Adipocyte (in vitro differentiated cells): Measurements from ENCODE around the gene DNAAF5.
A peak's percentile ranks its signal among the peaks of the same experiment; 100 is the strongest.
"Not testable (repeated sequence)": the region's sequence is repeated elsewhere in the genome, so short reads cannot be mapped to it uniquely, and the experiment has no call there.

Experiments
- DNase-seq: peaks from one replicate; pipeline ENCODE4 v3.0.0-alpha.2; 2015; ENCODE audit warnings: low read depth
- H3K27me3 ChIP-seq: replicated peaks from 2 replicates; pipeline ENCODE4 v1.7.0; 2013; ENCODE audit warnings: mild to moderate bottlenecking, low read length, moderate library complexity; ENCODE audit not compliant: control insufficient read depth, insufficient read depth
- H3K36me3 ChIP-seq: 2 replicates; pipeline ENCODE4 v1.7.0; 2013; ENCODE audit warnings: low read length, mild to moderate bottlenecking, moderate library complexity; ENCODE audit not compliant: control insufficient read depth, insufficient read depth, severe bottlenecking
- H3K4me1 ChIP-seq: 2 replicates; pipeline ENCODE4 v1.7.0; 2013; ENCODE audit warnings: mild to moderate bottlenecking, low read length, moderate library complexity; ENCODE audit not compliant: control insufficient read depth, insufficient read depth
- H3K4me3 ChIP-seq: 2 replicates; pipeline ENCODE4 v1.7.0; 2013; ENCODE audit warnings: mild to moderate bottlenecking, low read length, moderate library complexity
- H3K9ac ChIP-seq: 2 replicates; pipeline ENCODE4 v1.7.0; 2013; ENCODE audit warnings: mild to moderate bottlenecking, low read length, moderate library complexity
- H3K9me3 ChIP-seq: 2 replicates; pipeline ENCODE4 v1.7.0; 2013; ENCODE audit warnings: mild to moderate bottlenecking, low read length, moderate library complexity; ENCODE audit not compliant: control insufficient read depth

Gene DNAAF5

GRCh38 chr7:796434-797169 is 70.1 kb downstream of the DNAAF5 start:
- H3K4me3 ChIP-seq, H3K27me3 ChIP-seq, DNase-seq, H3K9me3 ChIP-seq, H3K36me3 ChIP-seq, H3K9ac ChIP-seq, H3K4me1 ChIP-seq: not testable (repeated sequence)

DNA sequence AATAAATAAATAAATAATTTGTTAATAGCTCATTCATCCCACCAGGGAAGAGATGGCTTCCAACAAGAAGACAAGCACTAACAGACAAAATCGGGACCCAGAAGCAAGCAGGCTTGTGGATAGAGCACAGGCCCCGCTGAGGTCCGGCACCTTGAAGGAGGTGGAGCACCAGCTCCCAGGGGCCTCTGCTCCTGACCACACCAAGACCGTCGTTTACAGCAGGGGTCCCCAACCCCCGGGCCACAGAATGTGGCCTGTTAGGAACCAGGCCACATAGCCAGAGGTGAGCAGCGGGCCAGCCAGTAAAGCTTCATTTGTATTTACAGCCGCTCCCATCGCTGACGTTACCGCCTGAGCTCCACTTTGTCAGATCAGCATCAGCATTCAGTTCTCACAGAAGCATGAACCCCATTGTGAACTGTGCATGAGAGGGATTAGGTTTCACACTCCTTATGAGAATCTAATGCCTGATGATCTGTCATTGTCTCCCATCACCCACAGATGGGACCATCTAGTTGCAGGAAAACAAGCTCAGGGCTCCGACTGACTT is 72.5 kb downstream of the DNAAF5 start:
- H3K4me3 ChIP-seq, result no peak overlapping the region
- H3K27me3 ChIP-seq, result no peaks in the 10 kb centered on the region
- no peaks in the 10 kb centered on the region for H3K9me3 ChIP-seq
- H3K4me1 ChIP-seq, result peaks cover 3% of the 10 kb centered on the region
- no peak for DNase-seq
- H3K36me3 ChIP-seq, result no peaks in the 10 kb centered on the region
- H3K9ac ChIP-seq, result no peak overlapping the region

DNA sequence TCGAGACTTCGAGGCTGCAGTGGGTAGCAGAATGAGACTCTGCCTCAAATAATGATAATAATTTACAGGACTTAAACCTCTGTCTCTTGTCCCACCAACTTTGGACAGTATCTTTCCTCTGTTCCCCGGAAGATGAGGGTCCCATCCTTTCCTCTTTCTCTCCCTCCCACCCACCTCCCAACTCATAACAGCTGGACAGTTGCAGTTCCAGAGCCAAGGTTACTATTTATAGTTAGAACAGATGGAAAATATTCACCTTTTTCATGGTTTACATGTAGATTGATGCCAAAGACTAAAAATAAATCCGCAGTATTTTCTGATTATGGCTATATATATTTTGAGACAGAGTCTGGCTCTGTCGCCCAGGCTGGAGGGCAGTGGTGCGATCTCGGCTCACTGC is 74.2 kb downstream of the DNAAF5 start:
- no peaks in the 10 kb centered on the region for H3K9me3 ChIP-seq
- no peak for DNase-seq
- peaks cover 6% of the 10 kb centered on the region for H3K4me1 ChIP-seq
- no peak overlapping the region for H3K4me3 ChIP-seq
- no peaks in the 10 kb centered on the region for H3K27me3 ChIP-seq
- H3K36me3 ChIP-seq, result no peaks in the 10 kb centered on the region
- no peak overlapping the region for H3K9ac ChIP-seq

GRCh38 chr7:801351-801750 is 74.9 kb downstream of the DNAAF5 start:
- DNase-seq, H3K4me3 ChIP-seq, H3K36me3 ChIP-seq, H3K27me3 ChIP-seq, H3K9ac ChIP-seq, H3K9me3 ChIP-seq, H3K4me1 ChIP-seq: not testable (repeated sequence)

GRCh38 chr7:801940-802381 is 75.5 kb downstream of the DNAAF5 start:
- Histone ChIP-seq H3K36me3 (no peaks in the 10 kb centered on the region), H3K9me3 (no peaks in the 10 kb centered on the region), H3K4me1 (peaks cover 7% of the 10 kb centered on the region), H3K4me3 (no peak overlapping the region), H3K9ac (no peak overlapping the region), H3K27me3 (no peaks in the 10 kb centered on the region)
- no peak for DNase-seq

- H3K4me1 ChIP-seq, result peaks cover 7% of the 10 kb centered on the region
- no peak overlapping the region for H3K9ac ChIP-seq
- no peak overlapping the region for H3K4me3 ChIP-seq
- no peaks in the 10 kb centered on the region for H3K36me3 ChIP-seq
- DNase-seq, result no peak
- no peaks in the 10 kb centered on the region for H3K27me3 ChIP-seq
- H3K9me3 ChIP-seq, result no peaks in the 10 kb centered on the region
These were observed 76.2 kb downstream of the DNAAF5 start for GRCh38 chr7:802500-803242.

DNA sequence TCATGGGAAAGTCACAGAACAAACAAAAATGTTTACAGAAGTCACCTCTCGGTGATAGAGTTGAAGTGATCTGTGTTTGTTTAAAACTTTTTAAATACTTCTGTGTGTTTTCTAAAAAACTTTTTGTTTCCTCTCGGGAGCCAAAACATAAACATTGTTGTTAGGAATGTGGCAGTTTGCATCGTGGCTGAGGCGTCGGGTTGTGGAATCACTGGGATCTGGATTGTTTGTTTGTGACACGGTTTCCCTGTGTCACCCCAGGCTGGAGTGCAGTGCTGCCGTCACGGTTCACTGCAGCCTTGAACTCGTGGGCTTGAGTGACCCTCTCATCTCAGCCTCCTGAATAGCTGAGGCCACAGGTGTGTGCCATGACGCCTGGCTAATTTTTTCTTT is 76.7 kb downstream of the DNAAF5 start:
- no peaks in the 10 kb centered on the region for H3K27me3 ChIP-seq

DNA sequence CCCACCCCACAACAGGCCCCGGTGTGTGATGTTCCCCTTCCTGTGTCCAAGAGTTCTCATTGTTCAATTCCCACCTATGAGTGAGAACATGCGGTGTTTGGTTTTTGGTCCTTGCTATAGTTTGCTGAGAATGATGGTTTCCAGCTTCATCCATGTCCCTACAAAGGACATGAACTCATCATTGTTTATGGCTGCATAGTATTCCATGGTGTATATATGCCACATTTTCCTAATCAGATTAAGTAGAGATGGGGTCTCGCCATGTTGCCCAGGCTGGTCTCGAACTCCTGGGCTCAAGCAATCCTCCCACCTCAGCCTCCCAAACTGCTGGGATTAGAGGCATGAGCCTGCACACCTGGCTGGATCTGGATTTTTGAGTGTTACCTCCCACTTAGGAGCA is 77.3 kb downstream of the DNAAF5 start:
- not testable (repeated sequence) for H3K36me3 ChIP-seq, H3K4me3 ChIP-seq, H3K4me1 ChIP-seq, DNase-seq, H3K9ac ChIP-seq, H3K9me3 ChIP-seq, H3K27me3 ChIP-seq

More for the DNA sequence above, 76.7 kb downstream of the DNAAF5 start:
- Histone ChIP-seq H3K36me3 (no peaks in the 10 kb centered on the region), H3K9me3 (no peaks in the 10 kb centered on the region), H3K4me3 (no peak overlapping the region), H3K4me1 (peaks cover 7% of the 10 kb centered on the region), H3K9ac (no peak overlapping the region)
- no peak for DNase-seq

- no peaks in the 10 kb centered on the region for H3K9me3 ChIP-seq
- H3K36me3 ChIP-seq, result no peaks in the 10 kb centered on the region
- H3K4me1 ChIP-seq, result peaks cover 7% of the 10 kb centered on the region
- H3K4me3 ChIP-seq, result peak overlapping the region; percentile 42
- no peak for DNase-seq
- H3K9ac ChIP-seq, result peak overlapping the region; percentile 55
- no peaks in the 10 kb centered on the region for H3K27me3 ChIP-seq
These were observed 78.8 kb downstream of the DNAAF5 start for GRCh38 chr7:805261-805660.

GRCh38 chr7:815284-816216 is 89.1 kb downstream of the DNAAF5 start:
- peaks cover 32% of the 10 kb centered on the region for H3K4me1 ChIP-seq
- H3K9me3 ChIP-seq, result no peaks in the 10 kb centered on the region
- peak; percentile 34 for DNase-seq
- H3K36me3 ChIP-seq, result no peaks in the 10 kb centered on the region
- no peaks in the 10 kb centered on the region for H3K27me3 ChIP-seq
- H3K4me3 ChIP-seq, result peak overlapping the region; percentile 70
- H3K9ac ChIP-seq, result no peak overlapping the region

DNA sequence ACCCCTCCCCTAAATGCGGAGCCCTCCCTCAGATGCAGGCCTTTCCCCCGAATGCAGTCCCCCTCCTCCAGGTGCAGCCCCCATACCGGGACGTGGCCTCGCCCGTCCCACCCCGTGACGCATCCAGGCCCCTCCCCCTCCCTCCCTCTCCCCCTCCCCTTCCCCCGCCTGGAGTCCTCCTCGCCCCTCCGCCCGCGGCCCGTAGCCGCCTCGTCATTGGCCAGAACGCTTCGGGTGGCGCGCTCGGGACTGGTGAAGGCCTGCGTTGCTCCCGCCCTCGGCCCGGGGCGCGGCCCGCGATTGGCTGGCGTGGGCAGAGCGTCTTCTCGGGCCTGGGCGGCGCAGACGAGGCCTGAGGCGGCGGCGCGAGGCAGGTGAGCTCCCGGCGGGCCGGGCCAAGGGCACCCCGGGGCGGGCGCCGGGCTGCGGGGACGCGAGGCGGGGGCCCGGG is 89.8 kb downstream of the DNAAF5 start:
- no peak overlapping the region for H3K4me3 ChIP-seq
- peak; percentile 99 for DNase-seq

More for the DNA sequence above, 89.8 kb downstream of the DNAAF5 start:
- Histone ChIP-seq H3K36me3 (no peaks in the 10 kb centered on the region), H3K27me3 (no peaks in the 10 kb centered on the region), H3K4me1 (peaks cover 36% of the 10 kb centered on the region), H3K9me3 (no peaks in the 10 kb centered on the region), H3K9ac (no peak overlapping the region)
